ENCODE data around the gene SEC61A1.

SEC61A1 gene

GRCh38 chr3:128078322-128078721 lies 26.1 kb downstream of the SEC61A1 start:
- no peak for DNase-seq

GRCh38 chr3:128078875-128079274 lies 26.6 kb downstream of the SEC61A1 start:
- DNase-seq = no peak

- DNase-seq = no peak
These were observed 27.6 kb downstream of the SEC61A1 start for GRCh38 chr3:128079823-128080222.

- DNase-seq = no peak
These were observed 28.3 kb downstream of the SEC61A1 start for GRCh38 chr3:128080323-128081080.

- no peak for DNase-seq
These were observed 29.0 kb downstream of the SEC61A1 start for GRCh38 chr3:128081226-128081625.

GRCh38 chr3:128081846-128082245 lies 29.6 kb downstream of the SEC61A1 start:
- DNase-seq = no peak

GRCh38 chr3:128082546-128082945 lies 30.3 kb downstream of the SEC61A1 start:
- DNase-seq = no peak

- no peak for DNase-seq
These were observed 31.2 kb downstream of the SEC61A1 start for GRCh38 chr3:128083396-128083795.

GRCh38 chr3:128083980-128084674 lies 31.9 kb downstream of the SEC61A1 start:
- no peak for DNase-seq

GRCh38 chr3:128084675-128085021 lies 32.4 kb downstream of the SEC61A1 start:
- no peak for DNase-seq

GRCh38 chr3:128089135-128089534 lies 36.9 kb downstream of the SEC61A1 start:
- DNase-seq = no peak

- no peak for DNase-seq
These were observed 39.3 kb downstream of the SEC61A1 start for GRCh38 chr3:128091586-128091985.

- no peak for DNase-seq
These were observed 42.3 kb downstream of the SEC61A1 start for GRCh38 chr3:128094295-128095151.

- DNase-seq = peak; percentile 13
These were observed 43.0 kb downstream of the SEC61A1 start for GRCh38 chr3:128095222-128095703.

- no peak for DNase-seq
These were observed 46.0 kb downstream of the SEC61A1 start for GRCh38 chr3:128098234-128098633.

- no peak for DNase-seq
These were observed 47.9 kb downstream of the SEC61A1 start for GRCh38 chr3:128100161-128100560.

- DNase-seq = no peak
These were observed 48.4 kb downstream of the SEC61A1 start for GRCh38 chr3:128100638-128101037.

- no peak for DNase-seq
These were observed 51.0 kb downstream of the SEC61A1 start for GRCh38 chr3:128103136-128103676.

- DNase-seq = no peak
These were observed 55.6 kb downstream of the SEC61A1 start for GRCh38 chr3:128107834-128108233.

GRCh38 chr3:128111147-128111546 lies 58.9 kb downstream of the SEC61A1 start:
- DNase-seq = no peak

- no peak for DNase-seq
These were observed 60.2 kb downstream of the SEC61A1 start for GRCh38 chr3:128112357-128112968.
